NCI-H2081 (cell line): ENCODE data around the gene REV3L.

Experiments used
- DNase-seq, 2 experiments: peaks; one replicate each; lab custom pipeline; 2025; lab: John Stamatoyannopoulos, UW

REV3L gene

DNA sequence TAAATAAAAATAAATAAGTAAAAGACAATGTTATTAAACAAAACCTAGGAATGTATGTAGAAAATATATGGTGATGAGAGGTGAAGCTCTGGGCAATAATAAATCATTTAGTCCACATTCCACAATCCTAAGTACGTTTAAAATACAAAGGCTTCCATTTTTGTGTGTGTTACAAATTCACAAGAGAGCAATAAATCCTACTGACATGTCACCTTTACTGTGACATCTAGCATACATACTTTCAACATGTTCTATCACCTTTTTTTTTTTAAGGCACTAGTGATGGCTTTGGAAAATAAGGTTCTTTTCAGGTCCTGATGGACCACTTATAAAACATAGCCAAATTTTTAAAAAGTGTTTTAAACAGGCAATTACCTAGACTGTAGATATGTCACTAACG, 12.0 kb downstream of the REV3L start:
- no peak for DNase-seq

DNA sequence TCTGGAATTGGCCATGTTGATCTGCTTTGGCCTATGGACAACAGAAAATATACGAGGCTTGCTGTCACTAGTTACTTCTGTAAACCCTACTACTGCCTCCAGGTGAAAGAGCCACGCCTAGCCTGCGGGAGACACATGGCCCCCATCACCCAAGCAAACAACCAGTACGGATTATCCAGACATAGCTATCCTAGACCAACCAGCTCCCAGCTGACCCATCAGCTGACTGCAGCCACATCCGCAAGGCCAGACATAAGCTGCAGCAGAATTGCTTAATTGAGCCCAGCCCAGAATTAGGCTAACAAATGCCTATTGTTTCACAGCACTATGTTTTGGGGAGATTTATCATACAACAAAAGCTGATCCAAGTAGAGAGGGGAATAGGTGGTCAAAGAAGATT, 13.5 kb downstream of the REV3L start:
- DNase-seq, result peak in 1 of 2 experiments; percentile 24

DNA sequence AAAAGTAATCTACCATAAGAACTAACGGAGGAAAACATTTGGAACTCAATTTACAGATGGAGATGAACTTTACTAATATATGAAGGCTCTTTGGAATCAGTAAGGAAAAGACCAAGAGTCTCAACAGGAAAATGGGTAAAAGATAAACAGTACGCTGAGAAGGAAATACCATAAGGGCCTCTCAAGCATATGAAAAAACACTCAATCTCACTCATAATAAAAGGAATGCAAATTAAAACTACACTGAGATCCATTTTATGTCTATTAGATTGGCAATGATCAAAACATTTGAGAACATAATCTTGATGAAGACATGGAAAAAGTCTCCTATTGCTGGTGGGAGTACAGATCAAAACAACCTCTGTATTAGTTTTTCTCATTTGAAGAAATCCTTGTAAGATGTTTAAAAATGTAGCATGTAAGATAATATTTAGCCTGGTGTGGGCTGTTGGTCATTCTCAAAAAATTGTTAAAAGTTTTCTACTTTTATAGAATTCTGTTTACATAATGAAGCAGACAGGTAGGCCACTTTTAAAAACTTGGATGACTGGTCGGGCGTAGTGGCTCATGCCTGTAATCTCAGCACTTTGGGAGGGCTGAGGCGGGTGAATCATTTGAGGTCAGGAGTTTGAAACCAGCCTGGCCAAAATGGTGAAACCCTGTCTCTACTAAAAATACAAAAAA, 14.5 kb downstream of the REV3L start:
- no peak for DNase-seq

DNA sequence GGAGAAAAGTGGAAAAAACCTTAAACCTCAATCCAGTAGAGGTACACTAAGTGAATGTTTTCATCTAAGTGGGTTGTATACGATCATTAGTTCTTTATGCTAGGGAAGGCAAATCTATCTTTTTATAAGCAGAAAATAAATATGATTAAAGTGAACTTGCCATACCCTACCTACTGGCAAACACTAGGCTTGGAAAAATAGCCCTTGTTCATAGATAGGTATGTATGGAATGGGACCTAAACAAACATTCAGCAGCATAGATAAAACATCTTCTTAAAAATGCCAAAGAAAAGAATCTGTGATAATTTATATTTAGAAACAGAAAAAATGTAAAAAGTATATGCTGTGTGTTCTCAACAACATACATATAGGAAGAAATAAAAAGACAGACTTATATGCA, 18.8 kb downstream of the REV3L start:
- DNase-seq, result no peak

DNA sequence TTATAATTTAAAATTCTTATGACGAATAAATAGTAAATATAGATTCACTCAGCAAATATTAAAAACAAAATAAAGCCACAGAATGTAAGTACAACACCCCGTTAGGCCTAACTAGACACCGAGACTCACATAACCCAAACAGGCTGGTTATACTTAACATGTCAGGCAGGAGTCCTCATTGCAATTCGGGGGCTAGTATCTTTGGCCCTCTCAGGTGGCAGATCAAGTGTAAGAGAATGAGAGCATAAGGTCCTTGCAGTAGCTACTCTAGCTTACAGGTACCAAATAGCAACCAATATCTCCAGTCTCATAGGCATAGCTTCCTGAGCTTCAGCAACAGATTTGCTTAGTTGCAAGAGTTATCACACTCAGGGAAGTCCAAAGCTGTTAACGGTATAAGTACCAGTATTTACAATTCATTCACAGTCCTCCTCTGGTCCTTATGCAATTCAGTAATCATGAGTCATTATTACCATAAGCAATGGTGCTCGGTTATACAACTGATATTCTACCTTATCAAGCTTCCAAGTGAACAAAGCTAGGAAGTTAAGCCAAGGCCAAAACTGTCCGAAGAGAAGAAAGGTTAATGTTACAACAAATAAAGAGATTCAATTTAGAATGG, 20.1 kb downstream of the REV3L start:
- no peak for DNase-seq

DNA sequence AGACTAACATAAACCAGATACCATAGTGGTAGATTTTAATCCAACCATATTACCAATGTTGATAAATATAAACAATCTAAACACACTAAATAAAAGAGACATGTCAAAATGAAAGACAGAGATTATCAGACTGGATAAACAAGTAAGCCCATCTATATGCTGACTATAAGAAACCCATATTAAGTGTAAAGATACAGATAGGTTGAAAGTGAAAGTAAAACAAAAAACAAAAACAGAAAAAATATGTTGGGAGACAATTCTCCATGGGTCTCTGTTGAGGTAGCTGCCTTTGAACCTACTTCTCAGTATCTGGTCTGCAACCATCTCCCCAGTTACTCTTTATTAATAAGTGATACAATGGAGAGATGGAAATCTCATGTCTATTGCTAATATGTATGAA, 21.2 kb downstream of the REV3L start:
- no peak for DNase-seq

DNA sequence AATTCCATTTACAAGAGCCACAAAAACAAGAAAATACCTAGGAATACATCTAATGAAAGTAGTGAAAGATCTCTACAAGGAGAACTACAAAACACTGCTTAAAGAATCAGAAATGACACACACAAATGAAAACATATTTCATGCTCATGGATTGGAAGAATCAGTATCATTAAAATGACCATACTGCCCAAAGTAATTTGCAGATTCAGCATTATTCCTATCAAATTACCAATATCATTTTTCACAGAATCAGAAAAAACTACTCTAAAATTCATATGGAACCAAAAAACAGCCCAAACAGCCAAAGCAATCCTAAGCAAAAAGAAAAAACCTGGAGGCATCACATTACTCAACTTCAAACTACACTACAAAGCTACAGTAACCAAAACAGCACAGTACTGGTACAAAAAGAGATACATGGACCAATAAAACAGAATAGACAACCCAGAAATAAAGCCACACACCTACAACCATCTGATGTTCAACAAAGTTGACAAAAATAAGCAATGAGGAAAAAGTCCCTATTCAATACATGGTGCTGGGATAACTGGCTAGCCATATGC, 24.3 kb downstream of the REV3L start:
- no peak for DNase-seq

DNA sequence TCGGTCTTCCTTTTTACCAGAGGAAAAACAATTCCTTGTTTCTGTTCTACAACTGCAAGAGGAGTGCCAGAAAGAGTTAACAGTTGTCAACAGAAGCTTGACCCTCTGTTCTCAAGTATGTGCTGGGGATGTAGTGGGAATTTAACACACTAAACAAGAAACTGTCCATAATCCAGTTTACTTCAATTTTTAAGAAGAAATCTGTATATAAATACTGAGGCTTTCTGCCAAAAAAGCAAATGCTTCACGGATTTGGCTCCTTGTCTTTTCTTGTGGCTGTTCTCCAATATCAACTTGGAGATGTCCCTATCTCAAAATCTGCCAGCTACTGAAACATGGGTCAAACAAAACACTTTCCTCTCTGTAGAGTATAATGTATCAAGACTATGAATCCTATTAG, 26.8 kb downstream of the REV3L start:
- DNase-seq, result no peak

DNA sequence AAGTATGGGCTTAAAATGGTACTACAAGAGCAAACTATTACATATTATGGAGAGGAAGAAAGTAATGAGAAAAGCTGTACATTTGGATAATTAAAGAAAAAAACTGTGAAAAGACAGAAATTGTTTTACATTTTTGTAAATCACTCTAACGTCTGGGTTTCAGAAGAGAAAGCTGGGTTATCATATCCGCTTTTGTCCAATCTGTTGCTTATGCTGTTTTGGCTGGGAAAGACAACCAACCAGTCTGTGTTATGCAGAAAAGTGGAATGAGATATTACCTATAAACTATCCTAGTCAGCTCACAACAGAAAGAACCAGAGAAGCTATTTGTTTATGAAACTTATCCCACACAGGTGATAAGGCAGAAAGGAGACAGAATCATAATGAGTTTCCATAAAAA, 32.4 kb downstream of the REV3L start:
- DNase-seq, result no peak

DNA sequence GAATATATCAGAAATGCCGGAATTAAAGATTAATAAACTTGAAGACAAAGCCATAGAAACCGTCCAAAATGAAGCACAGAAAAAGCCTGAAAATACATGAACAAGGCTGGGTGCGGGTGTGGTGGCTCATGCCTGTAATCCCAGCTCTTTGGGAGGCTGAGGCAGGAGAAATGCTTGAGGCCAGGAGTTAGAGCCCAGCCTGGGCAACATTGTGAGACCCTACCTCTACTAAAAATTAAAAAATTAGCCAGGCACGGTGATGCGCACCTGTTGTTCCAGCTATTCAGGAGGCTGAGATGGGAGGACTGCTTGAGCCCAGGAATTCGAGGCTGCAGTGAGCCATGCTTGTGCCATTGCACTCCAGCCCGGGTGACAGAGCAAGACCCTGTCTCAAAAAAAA, 32.9 kb downstream of the REV3L start:
- DNase-seq, result no peak

DNA sequence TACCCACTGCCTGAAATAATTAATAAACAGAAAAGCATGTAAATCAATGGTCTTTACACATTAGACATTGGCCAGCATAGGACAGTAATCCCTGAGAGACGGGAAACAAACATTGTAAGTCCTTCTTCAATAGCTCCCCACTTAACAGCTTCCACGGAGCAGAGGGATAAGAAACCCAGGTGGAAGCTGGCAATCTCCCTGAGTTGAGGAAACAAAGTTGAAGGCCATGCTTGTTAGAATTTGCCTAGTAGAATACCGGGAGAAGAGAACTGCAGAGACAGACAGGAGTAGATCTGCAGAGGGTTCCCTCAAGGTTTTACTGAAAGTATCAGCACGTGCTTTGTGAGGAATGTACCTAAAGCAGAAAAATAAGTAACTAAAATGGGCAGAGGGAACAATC, 33.9 kb downstream of the REV3L start:
- no peak for DNase-seq

DNA sequence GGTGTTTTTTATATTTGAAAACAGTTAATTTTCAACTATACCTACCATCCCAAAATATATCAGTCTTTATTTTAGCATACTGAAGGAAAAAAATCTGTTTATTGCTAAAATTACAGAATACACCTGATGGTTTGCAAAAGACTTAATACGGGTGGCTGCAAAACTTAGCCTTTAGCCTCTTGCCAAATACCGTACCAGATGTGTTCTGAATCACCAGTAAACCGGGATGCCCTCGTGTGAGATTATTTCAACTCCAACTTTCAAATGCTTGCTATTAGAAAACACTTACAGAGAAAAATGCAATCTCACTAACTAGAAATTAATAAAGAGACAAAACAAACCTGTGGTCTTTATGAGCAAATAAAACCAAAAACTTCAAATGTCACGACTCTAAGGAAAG, 36.0 kb downstream of the REV3L start:
- no peak for DNase-seq

DNA sequence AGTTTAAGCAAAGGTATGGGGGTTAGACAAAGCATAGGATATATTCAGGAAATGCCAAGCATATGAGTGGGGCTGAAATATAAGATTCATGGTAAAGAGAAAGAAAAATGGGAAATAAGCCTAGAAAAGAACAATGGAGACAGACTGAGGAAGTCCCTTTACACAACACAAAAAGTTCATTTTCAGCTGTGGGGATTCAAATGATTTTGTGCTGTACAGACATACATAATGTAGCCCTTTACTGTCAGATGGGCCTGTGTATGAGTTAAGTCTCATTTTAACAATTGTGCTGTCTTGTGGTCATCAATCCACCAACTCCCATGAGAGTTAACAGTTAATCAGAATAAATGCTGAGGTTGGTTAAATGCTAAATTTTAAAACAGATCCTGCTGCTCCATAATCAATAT, 37.2 kb downstream of the REV3L start:
- no peak for DNase-seq

DNA sequence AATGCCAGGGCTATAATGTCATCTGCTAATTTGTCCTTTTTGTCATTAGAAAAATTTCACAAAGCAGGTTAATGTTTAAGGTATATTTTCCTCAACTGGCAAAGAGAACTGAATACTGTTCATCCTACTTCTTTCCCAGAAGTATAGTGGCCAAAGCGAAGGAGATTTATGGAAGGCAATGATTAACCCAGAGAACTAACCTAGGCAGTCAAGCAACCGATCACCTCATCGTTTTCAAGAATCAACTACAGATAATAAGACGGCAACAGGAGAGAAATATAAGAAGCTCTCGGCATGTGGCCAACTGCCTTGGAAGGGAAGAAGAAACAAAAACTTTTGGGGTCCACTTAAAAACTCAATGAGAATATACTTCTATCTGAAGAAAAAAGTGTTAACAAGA, 38.2 kb downstream of the REV3L start:
- DNase-seq, result no peak

DNA sequence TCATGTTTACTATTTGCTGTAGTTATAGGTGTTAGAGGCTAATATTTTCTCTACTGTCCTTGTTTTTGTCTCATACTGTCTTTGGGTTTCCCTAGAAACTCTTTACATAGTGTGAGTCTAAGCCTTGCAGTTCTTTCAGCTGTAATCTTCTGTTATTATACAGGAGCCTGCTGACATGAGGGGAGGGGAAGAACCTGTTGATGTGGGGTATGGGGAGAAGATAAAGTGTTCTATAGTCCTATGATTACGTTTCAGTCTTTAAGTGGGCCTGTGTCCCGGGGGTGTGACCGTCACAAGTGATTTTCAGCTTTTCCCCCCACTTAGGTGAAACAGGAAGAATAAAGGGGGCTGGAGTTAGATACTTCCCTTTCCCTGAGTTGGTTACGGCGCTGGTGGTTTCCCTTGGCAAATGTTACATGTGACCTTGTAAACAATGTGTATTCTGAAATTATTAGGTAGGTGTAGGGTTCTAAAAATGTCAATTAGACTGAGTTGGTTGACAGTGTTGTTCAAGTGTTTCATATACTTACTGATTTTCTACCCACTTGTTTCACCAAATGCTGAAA, 41.3 kb downstream of the REV3L start:
- DNase-seq, result no peak

DNA sequence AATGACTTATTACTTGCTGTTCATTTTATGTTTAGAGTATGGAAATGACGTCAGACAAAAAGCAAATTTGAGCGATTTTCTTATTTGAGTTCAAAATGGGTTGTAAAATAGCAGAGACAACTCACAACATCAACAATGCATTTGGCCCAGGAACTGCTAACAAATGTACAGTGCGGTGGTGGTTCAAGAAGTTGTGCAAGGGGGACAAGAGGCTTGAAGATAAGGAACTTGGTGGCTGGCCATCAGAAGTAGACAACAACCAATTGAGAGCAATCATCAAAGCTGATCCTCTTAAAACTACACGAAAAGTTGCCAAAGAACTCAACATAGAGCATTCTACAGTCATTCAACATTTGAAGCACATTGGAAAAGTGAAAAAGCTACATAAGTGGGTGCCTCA, 43.8 kb downstream of the REV3L start:
- DNase-seq, result no peak

DNA sequence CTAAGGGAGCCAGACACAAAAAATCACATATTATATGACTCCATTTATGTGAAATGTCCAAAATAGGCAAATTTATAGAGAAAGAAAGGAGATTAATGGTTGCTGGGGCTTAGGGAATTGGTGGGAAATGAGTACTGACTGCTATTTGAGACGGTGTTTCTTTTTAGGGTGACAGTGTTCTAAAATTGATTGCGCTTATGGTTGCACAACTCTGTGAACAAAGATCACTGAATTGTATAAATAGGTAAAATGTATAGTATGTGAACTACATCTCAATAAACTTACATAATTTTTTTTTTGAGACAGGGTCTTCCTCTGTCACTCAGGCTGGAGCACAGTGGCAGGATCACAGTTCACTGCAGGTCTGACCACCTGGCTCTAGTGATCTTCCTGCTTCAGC, 45.4 kb downstream of the REV3L start:
- DNase-seq, result no peak

DNA sequence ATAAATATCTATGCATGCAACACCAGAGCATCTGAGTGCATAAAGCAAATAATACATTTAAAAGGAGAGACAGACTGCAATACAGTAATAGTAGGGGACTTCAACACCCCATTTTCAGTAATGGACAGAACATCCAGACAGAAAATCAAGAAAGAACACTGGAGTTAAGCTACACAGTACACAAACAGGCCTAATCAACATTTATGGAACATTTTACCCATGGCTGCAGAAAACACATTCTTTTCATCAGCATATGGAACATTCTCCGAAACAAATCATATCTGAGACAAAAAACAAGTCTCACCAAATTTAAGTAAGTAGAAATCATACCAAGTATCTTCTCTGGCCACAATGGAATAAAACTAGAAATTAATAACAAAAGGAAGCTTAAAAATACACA, 50.5 kb downstream of the REV3L start:
- DNase-seq, result no peak

DNA sequence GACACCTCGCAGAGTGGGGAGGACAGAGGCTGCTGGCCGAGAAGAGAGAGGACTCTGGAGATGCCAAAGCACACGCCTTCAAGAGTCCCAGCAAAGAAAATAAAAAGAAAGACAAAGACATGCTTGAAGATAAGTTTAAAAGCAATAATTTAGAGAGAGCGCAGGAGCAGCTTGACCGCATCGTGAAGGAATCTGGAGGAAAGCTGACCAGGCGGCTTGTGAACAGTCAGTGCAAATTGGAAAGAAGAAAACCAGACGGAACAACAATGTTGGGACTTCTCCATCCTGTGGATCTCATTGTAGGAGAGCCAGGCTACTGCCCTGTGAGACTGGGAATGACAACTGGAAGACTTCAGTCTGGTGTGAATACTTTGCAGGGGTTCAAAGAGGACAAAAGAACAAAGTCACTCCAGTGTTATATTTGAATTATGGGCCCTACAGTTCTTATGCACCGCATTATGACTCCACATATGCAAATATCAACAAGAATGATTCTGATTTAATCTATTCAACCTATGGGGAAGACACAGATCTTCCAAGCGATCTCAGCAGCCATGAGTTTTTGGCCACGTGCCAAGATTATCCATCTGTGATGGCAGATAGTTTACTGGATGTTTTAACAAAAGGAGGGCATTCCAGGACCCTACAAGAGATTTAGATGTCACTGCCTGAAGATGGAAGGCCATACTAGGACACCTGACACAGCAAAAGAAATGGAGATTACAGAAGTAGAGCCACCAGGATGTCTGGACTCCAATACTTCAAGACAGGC, 52.2 kb downstream of the REV3L start:
- no peak for DNase-seq

DNA sequence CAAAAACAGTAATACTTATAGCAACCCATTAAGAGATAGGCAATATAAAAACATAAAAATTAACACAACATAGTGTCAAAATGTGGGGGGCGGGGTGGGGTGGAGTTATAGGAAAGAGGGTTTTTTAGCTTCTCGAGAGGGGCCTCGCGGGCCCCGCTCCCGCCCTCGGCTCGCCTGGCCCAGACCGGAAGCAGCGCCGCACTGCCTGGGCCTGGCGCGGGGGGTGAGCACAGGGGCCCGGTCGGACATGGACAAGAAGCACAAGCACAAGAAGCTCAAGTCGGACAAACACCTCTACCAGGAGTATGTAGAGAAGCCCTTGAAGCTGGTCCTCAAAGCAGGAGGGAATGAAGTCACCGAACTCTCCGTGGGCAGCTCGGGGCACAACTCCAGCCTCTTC, 53.4 kb downstream of the REV3L start:
- DNase-seq, result no peak

DNA sequence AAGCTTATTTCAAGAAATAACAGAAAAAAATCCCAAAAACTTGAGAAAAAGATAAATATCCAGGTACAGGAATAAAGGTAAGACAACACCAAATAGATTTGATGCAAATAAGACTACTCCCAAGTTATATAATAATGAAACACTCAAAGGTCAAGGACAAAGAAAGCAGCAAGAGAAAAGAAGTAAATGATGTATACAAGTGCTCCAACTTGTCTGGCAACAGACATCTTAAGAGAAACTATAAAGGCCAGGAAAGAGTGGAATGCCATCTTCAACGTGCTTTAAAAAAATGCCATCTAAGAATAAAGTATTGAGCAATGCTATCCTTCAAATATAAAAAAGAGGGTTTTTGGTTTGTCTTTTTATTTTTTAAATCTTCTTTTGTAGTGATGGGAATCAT, 54.2 kb downstream of the REV3L start:
- DNase-seq, result no peak

DNA sequence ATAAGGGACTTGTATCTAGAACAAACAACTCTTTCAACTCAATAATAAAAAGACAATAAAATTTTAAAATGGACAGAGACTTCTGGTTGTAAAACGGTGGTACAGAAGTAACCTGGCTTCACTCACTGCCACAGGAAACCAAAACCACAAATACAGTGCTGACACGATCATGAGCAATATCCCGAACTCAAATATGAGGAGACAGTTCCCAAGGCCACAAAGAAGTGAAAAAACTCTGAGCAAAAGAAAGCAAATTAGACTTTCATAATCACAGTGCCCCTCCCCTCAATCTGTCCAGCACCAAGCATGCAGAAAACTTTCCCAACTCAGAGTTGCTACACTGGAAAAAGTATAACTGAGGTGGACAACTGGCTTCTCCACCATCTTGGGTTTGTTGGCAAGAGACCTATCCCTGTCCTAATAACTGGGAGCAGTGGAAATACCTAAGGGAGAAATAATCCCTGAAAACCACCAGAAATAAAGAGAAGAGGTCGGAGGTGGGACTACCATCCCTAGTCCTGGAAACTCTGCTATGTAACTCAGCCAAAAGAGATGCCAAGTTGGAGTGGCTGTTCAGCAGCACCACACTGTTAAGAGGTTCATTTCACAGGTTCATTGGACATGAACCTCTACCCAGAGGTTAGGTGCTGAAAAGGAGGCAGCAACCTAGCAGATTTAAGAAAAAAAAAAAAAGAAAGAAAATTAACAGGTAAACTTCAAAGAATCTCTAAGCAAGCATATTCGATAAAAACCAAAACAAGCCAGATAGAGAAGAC, 55.5 kb downstream of the REV3L start:
- DNase-seq, result no peak
